Activated T-cell treated with anti-CD3 and anti-CD28 coated beads for 4 hours (primary cell): ENCODE data around the gene MRAS.

Experiments used
- DNase-seq: peaks from one replicate; pipeline ENCODE4 v3.0.0-alpha.2; 2020

Gene MRAS

GRCh38 chr3:138347960-138348753, at the start of gene MRAS:
Gene MRAS, plus strand, starts transcription at chr3:138348579. Its CDS starts 24,305 bp downstream, at chr3:138372884.
- DNase-seq = no peak

- DNase-seq = no peak
These were observed 47.7 kb upstream of the MRAS start for GRCh38 chr3:138300647-138301046.

GRCh38 chr3:138303474-138303873, 44.9 kb upstream of the MRAS start:
- no peak for DNase-seq

- no peak for DNase-seq
These were observed 40.5 kb upstream of the MRAS start for GRCh38 chr3:138307899-138308298.

- no peak for DNase-seq
These were observed 39.6 kb upstream of the MRAS start for GRCh38 chr3:138308783-138309182.

- DNase-seq = no peak
These were observed 37.9 kb upstream of the MRAS start for GRCh38 chr3:138310494-138310893.

- no peak for DNase-seq
These were observed 33.6 kb upstream of the MRAS start for GRCh38 chr3:138314751-138315150.

- DNase-seq = no peak
These were observed 30.7 kb upstream of the MRAS start for GRCh38 chr3:138317687-138318086.

GRCh38 chr3:138323971-138324370, 24.4 kb upstream of the MRAS start:
- DNase-seq = no peak

GRCh38 chr3:138325990-138326389, 22.4 kb upstream of the MRAS start:
- DNase-seq = no peak

- DNase-seq = no peak
These were observed 21.3 kb upstream of the MRAS start for GRCh38 chr3:138326866-138327595.

- no peak for DNase-seq
These were observed 20.5 kb upstream of the MRAS start for GRCh38 chr3:138327831-138328230.

GRCh38 chr3:138328341-138328740, 20.0 kb upstream of the MRAS start:
- no peak for DNase-seq

GRCh38 chr3:138329127-138329983, 19.0 kb upstream of the MRAS start, which contains the start of gene NME9:
Gene NME9, minus strand, starts transcription at chr3:138329851. Its CDS starts 516 bp downstream, at chr3:138329335.
- DNase-seq = peak; percentile 77

GRCh38 chr3:138329984-138330293, 18.4 kb upstream of the MRAS start:
- no peak for DNase-seq

- no peak for DNase-seq
These were observed 17.1 kb upstream of the MRAS start for GRCh38 chr3:138331143-138331894.

- DNase-seq = no peak
These were observed 15.8 kb upstream of the MRAS start for GRCh38 chr3:138332472-138333073.

GRCh38 chr3:138334608-138335007, 13.8 kb upstream of the MRAS start:
- no peak for DNase-seq

GRCh38 chr3:138336454-138336999, 11.9 kb upstream of the MRAS start:
- DNase-seq = no peak

GRCh38 chr3:138338244-138338643, 10.1 kb upstream of the MRAS start:
- DNase-seq = no peak

- DNase-seq = no peak
These were observed 9.6 kb upstream of the MRAS start for GRCh38 chr3:138338811-138339210.

GRCh38 chr3:138340511-138340910, 7.9 kb upstream of the MRAS start:
- no peak for DNase-seq
